Measurements from ENCODE around the gene SAFB. TPM values are rescaled to one million over a fixed set of nuclear protein-coding genes. Genes with fewer than 3 reads are reported as not detected.
A peak's percentile ranks its signal among the peaks of the same experiment; 100 is the strongest.

Gene SAFB
- total and polyA plus RNA-seq, 9 donors, result 64.1 to 108 (median 75.2) TPM

DNA sequence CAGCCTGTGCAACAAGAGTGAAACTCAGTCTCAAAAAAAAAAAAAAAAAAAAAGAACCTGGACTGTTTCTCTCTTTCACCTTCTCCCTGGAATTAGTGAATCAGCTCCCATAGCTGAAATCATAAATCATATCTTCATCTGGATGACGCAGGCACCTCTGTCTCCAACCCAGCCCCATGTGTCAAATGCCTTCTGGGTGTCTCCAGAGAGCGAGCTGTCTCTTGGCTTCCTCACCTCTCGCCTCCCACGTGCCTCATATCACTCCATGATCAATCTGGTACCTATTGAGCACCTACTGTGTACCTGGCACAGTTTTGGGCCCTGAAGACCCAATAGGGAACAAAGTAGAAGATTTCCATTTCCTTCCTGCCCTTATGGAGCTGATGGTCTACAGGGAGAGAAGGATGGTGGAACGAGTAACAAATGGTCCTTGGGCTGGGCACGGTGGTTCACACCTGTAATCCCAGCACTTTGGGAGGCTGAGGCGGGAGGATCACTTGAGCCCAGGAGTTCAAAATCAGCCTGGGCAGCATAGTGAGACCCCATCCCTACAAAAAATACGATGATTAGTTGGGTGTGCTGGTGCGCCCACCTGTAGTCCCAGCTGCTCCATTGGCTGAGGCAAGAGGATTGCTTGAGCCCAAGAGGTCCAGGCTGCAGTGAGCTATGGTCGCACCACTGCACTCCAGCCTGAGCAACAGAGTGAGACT is 60.4 kb downstream of the SAFB start:
- WGBS, 3 donors, result 92 to 94% (median 92%) methylated on average over 10 of the region's 10 CpGs
- intact Hi-C loops (cut with DNase I), result loop anchor here in 1 of 4 donors (10.0 kb wide), 1 partner anchor 59 kb away; the partner anchor contains the start of genes SAFB and SAFB2
- Histone ChIP-seq H3K36me3 (no peaks in the 10 kb centered on the region), H3K4me1 (ENCODE audit: insufficient read depth) (peaks cover 21% of the 10 kb centered on the region), H3K27me3 (no peaks in the 10 kb centered on the region), H3K4me3 (no peak overlapping the region), H3K9me3 (no peaks in the 10 kb centered on the region), H3K27ac (no peak overlapping the region)
- DNase-seq, result no peak
- TF ChIP-seq, protein P1, sequence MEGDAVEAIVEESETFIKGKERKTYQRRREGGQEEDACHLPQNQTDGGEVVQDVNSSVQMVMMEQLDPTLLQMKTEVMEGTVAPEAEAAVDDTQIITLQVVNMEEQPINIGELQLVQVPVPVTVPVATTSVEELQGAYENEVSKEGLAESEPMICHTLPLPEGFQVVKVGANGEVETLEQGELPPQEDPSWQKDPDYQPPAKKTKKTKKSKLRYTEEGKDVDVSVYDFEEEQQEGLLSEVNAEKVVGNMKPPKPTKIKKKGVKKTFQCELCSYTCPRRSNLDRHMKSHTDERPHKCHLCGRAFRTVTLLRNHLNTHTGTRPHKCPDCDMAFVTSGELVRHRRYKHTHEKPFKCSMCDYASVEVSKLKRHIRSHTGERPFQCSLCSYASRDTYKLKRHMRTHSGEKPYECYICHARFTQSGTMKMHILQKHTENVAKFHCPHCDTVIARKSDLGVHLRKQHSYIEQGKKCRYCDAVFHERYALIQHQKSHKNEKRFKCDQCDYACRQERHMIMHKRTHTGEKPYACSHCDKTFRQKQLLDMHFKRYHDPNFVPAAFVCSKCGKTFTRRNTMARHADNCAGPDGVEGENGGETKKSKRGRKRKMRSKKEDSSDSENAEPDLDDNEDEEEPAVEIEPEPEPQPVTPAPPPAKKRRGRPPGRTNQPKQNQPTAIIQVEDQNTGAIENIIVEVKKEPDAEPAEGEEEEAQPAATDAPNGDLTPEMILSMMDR (IDR thresholded peaks at IDR 0.05), result no peak
- TF ChIP-seq EP300 (IDR thresholded peaks at IDR 0.05) (no peak), POLR2A (IDR thresholded peaks at IDR 0.05) (no peak)

GRCh38 chr19:5684694-5685430 is 62.0 kb downstream of the SAFB start:
- H3K9me3 ChIP-seq, result no peaks in the 10 kb centered on the region
- H3K27me3 ChIP-seq, result no peaks in the 10 kb centered on the region
- TF ChIP-seq, protein P1 (IDR thresholded peaks at IDR 0.05), result no peak
- TF ChIP-seq EP300 (IDR thresholded peaks at IDR 0.05) (no peak), POLR2A (IDR thresholded peaks at IDR 0.05) (no peak)
- peak in 3 of 5 donors; percentile 13 to 47 (median 35) for DNase-seq
- no peaks in the 10 kb centered on the region for H3K36me3 ChIP-seq
- intact Hi-C loops (cut with DNase I), result loop anchor here in 1 of 4 donors (10.0 kb wide), 1 partner anchor 60 kb away; the partner anchor contains the start of genes SAFB and SAFB2
- no peak overlapping the region for H3K27ac ChIP-seq
- no peak overlapping the region for H3K4me3 ChIP-seq
- H3K4me1 ChIP-seq (ENCODE audit: insufficient read depth), result peaks cover 15% of the 10 kb centered on the region
- 84 to 86% (median 85%) methylated on average over 22 of the region's 22 CpGs for WGBS, 3 donors

GRCh38 chr19:5686326-5686646 is 63.4 kb downstream of the SAFB start:
- H3K27me3 ChIP-seq, result no peaks in the 10 kb centered on the region
- H3K4me3 ChIP-seq, result peak overlapping the region; percentile 65
- WGBS, 3 donors, result 21 to 38% (median 31%) methylated on average over 16 of the region's 16 CpGs
- DNase-seq, result no peak
- H3K9me3 ChIP-seq, result no peaks in the 10 kb centered on the region
- peak overlapping the region; percentile 30 to 81 for H3K27ac ChIP-seq
- no peak for TF ChIP-seq POLR2A (IDR thresholded peaks at IDR 0.05)
- TF ChIP-seq EP300 (IDR thresholded peaks at IDR 0.05), result no peak
- TF ChIP-seq, protein P1 (IDR thresholded peaks at IDR 0.05), result no peak
- peaks cover 12% of the 10 kb centered on the region for H3K4me1 ChIP-seq (ENCODE audit: insufficient read depth)
- intact Hi-C loops (cut with DNase I), result loop anchor here in 1 of 4 donors (10.0 kb wide), 1 partner anchor 61 kb away; the partner anchor contains the start of genes SAFB and SAFB2
- no peaks in the 10 kb centered on the region for H3K36me3 ChIP-seq

DNA sequence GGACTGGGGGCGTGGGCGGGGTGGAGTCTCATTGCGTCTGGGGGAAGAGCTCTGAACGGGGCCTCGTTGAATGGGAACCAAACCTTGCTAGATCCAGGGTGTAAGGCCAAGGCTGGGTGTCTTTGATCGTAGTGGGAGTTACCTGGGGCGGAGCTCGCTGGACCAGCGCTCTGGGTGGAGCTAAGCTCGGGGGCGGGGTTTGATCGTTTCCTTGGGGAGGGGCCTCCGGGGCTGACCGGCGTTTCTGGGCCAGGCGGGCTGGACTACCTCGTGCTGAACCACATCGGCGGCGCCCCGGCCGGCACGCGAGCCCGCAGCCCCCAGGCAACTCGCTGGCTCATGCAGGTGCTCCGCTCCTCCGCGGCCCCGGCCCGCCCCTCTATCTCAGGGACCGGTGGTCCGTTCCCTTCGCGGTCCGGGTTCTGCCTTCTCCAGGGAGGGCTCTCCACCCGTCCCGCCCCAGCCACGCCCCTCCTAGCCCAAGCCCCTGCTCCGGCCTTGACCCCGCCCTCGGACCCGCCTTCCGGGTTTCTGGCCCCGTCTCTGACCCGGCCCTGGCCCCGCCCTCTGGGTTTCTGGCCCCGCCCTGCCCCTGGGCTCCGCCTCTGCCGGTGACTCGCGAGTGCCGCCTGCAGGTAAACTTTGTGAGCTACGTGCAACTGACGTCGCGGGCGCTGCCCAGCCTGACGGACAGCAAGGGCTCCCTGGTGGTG is 63.9 kb downstream of the SAFB start:
- H3K4me3 ChIP-seq, result peak overlapping the region; percentile 65
- 1% methylated on average over 31 to 59 of the region's 59 CpGs for WGBS, 3 donors
- intact Hi-C loops (cut with DNase I), result loop anchor here in 1 of 4 donors (10.0 kb wide), 1 partner anchor 62 kb away; the partner anchor contains the start of genes SAFB and SAFB2
- peaks cover 11% of the 10 kb centered on the region for H3K4me1 ChIP-seq (ENCODE audit: insufficient read depth)
- no peaks in the 10 kb centered on the region for H3K36me3 ChIP-seq
- H3K27me3 ChIP-seq, result no peaks in the 10 kb centered on the region
- TF ChIP-seq POLR2A (IDR thresholded peaks at IDR 0.05) (peak; percentile 19), EP300 (IDR thresholded peaks at IDR 0.05) (no peak)
- TF ChIP-seq, protein P1 (IDR thresholded peaks at IDR 0.05), result peak; percentile 77 to 85 (median 84)
- H3K9me3 ChIP-seq, result no peaks in the 10 kb centered on the region
- peak; percentile 96 to 99 (median 98) for DNase-seq
- peak overlapping the region; percentile 35 to 81 for H3K27ac ChIP-seq

Measured in ovary (tissue), 9 donors.